Cardiac ventricle fibroblast (primary cell): ENCODE measurements around the gene OR14I1. TPM values are rescaled to one million over a fixed set of nuclear protein-coding genes. Genes with fewer than 3 reads are reported as not detected.

Experiments
- total RNA-seq: library from RNA; depleted of rRNA; stranded (reverse); fragments of >200 nt; gene quantifications from 2 replicates; pipeline ENCODE4 v1.2.3, GENCODE V29; 2015

OR14I1 gene
- total RNA-seq: not detected in 2 replicates

DNA sequence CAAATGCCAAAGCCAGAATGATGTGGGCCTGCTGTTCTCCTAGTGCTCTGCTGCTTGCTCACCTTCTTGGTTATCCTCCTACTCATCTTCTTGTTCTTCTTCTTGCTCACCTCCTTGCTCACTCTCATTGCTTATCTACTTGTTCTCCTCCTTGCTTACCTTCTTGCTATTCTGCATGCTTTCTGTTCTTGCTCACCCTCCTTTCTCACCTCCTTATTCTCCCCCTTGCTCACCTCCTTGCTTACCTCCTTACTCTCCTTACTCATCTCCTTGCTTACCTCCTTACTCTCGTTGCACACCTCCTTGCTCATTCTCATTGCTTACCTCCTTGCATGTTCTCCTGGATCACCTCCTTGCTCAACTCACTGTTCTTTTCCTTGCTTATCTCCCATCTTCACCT is at the start of gene OR14I1:
OR14I1 (minus strand) TSS at position 53 of the 400 bp plus-strand sequence.

DNA sequence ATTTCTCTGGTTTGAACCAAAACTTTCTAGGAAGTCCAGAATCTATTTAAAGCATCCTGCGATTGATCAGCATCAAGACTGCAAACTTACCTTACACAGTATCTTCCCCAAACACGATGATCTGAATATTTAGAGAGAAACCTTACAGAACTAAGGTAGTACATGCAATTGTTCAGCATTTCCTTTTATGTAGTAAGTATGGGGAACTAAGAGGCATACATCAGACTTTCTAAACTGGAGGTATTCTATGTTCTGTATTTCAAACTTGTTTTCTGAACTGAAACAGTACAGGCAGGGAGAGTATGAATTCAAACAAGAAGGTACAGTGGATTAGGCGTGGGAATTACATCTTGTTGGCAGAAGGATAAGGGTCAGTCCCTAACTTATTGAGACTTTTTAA is 47.2 kb downstream of the OR14I1 start, which contains the start of gene OR2T27:
OR2T27 (minus strand) TSS at position 175 of the 400 bp plus-strand sequence. CDS start 4,644 bp downstream, outside the sequence.

Other genes with a start within 250 kb of the OR14I1 start
- gene OR2T3, start 229.4 kb downstream of the OR14I1 start, total RNA-seq: not detected in 2 replicates
- gene OR2T5, start 214.2 kb downstream of the OR14I1 start, total RNA-seq: not detected in 2 replicates
- gene OR2G6, start 194.7 kb downstream of the OR14I1 start, total RNA-seq: not detected in 2 replicates
- not detected in 2 replicates for gene OR2T29, start 140.0 kb downstream of the OR14I1 start, total RNA-seq
- gene OR2T34, start 128.0 kb downstream of the OR14I1 start, total RNA-seq: not detected in 2 replicates
- gene OR2T10, start 105.1 kb downstream of the OR14I1 start, total RNA-seq: not detected in 2 replicates
- gene OR2T11, start 67.7 kb downstream of the OR14I1 start, total RNA-seq: not detected in 2 replicates
- not detected in 2 replicates for gene OR2T35, start 57.5 kb downstream of the OR14I1 start, total RNA-seq
- gene OR2T27, start 47.2 kb downstream of the OR14I1 start, total RNA-seq: not detected in 2 replicates
- gene LYPD8, start 53.0 kb upstream of the OR14I1 start, total RNA-seq: not detected in 2 replicates
- 18.0 and 21.7 TPM in 2 replicates for gene SH3BP5L, start 123.1 kb upstream of the OR14I1 start, total RNA-seq
- gene ZNF672, start 135.5 kb upstream of the OR14I1 start, total RNA-seq: 13.9 and 14.9 TPM in 2 replicates
- 9.7 and 11.6 TPM in 2 replicates for gene ZNF692, start 156.3 kb upstream of the OR14I1 start, total RNA-seq
- gene PGBD2, start 203.5 kb upstream of the OR14I1 start, total RNA-seq: 3.1 and 3.3 TPM in 2 replicates